KG1 (cell line): ENCODE measurements around the gene ABLIM2.

Source experiments
- DNase-seq: peaks from one replicate; lab custom pipeline; 2025; lab: John Stamatoyannopoulos, UW

Gene ABLIM2

GRCh38 chr4:7978489-7978888, 180.1 kb downstream of the ABLIM2 start:
- DNase-seq: no peak

DNA sequence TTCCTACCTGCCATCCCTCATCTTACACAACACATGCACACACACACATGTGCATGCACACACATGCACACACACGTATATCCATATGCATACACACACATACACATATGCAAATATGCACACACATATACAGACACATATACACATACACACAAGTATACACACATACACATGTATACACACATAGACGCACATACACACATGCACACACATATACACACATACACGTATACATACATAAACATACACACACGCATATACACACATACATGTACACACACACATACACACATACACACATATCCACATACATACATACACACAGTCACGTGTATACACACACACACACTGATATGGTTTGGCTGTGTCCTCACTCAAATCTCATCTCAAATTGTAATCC, 182.0 kb downstream of the ABLIM2 start:
- no peak for DNase-seq

GRCh38 chr4:7976025-7976424, 182.6 kb downstream of the ABLIM2 start:
- no peak for DNase-seq

DNA sequence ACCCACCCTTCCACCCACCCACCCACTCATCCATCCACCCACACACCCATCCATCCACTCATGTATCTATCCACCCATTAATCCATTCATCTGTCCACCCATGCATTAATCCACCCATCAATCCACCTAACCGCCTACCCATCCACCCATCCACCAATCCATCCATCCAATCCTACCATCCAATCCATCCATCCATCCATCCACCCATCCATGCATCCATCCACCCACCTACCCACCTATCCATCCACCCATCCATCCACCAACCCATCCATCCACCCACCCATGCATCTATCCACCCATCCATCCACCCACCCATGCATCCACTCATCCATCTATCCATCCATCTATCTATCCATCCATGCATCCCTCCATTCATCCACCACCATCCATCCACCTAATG, 184.2 kb downstream of the ABLIM2 start:
- DNase-seq: no peak

DNA sequence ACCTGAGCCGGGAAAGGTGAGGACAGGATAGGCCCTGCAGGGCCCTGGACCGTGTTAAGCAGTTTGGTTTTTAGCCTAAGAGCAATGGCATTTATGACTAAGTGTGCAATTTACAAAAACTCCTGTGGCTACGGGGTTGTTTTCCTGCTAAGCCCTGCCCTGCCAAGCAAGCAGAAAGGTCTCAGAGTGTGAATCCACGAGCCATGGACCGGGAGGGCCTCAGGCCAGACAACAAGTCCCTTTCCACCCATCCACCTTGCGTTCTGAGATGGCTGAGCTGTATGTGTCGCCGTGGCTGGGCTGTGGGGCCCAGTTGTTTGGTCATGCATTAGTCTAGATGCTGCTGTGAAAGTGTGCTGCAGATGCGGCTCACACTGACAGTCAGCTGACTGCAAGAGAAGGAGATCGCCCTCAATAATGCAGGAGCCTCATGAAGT, 185.1 kb downstream of the ABLIM2 start:
- DNase-seq: no peak

DNA sequence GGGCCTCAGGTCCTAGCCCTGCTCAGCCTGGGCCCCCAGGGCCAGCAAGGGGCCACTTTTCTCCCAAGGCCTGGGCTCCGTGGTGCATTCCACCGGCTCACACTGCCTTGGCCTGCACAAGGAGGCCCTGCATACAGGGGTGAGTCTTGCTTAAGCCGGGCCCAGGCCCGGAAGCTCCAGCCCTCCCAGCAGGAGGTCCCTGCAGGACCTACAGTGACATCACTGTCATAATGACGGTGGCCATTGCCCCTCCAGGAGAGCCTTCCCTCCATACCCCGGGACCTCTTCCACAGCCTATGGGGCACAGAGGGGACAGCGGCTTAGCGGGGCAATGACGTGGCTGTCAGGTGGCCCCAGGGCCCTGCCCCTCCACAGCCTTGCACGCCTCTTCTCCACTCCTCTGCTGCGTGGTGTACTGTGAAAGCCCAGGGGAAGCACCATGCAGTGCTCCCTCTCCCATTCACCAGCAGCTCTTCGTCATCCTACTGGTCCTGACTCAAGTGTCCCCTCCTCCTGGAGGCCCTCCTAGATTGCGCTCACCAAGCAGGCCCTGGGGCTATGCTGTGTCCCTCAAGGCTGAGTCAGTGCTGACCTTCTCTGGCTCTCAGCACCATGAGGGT, 186.6 kb downstream of the ABLIM2 start:
- no peak for DNase-seq

- no peak for DNase-seq
These were observed 187.4 kb downstream of the ABLIM2 start for GRCh38 chr4:7971159-7971631.

- DNase-seq: no peak
These were observed 188.2 kb downstream of the ABLIM2 start for GRCh38 chr4:7970361-7970946.

DNA sequence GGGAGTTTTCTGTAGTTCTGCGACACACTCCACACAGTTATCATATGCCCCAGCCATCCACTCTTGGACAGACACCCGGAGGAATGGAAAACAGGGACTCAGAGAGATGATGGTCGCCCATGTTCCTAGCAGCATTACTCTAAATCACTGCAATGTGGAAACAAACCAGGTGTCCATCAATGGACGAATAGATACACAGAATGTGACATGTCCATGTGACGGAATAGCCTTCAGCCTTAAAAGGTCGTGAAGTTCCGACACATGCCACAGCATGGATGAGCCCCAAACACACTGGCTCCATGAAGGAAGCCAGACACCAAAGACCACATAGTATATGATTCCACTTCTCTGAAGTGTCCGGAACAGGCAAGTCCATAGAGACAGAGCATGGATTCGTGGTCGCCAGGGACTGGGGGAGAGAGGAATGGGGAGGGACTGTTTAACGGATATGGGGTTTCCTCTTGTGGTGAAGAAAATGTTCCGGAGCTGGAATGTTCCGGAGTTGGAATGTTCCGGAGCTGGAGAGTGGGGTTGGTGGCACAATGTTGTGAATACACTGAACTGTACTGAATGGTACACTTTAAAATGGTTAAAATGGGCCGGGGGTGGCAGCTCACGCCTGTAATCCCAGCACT, 190.2 kb downstream of the ABLIM2 start:
- no peak for DNase-seq

- DNase-seq: no peak
These were observed 190.9 kb downstream of the ABLIM2 start for GRCh38 chr4:7967501-7968261.

DNA sequence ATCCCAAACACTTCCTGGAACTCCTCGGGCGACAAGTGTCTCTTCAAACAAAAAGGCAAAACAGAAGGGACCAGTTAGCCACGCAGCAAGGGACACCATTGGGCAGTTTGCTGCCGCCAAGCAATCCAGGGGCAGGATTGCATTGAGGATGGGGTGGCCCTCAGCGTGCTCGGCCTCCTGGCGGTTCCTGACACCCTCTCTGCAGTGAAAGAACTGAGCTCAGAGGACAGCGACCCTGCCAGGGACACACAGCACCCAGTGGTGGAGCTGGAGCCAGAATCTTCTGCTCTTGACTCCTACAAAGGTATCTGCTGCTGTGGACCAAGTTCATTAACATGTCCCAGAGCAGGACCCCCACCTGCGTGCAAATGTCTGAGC, 191.6 kb downstream of the ABLIM2 start:
- no peak for DNase-seq

- DNase-seq: no peak
These were observed 192.1 kb downstream of the ABLIM2 start for GRCh38 chr4:7966281-7967062.

DNA sequence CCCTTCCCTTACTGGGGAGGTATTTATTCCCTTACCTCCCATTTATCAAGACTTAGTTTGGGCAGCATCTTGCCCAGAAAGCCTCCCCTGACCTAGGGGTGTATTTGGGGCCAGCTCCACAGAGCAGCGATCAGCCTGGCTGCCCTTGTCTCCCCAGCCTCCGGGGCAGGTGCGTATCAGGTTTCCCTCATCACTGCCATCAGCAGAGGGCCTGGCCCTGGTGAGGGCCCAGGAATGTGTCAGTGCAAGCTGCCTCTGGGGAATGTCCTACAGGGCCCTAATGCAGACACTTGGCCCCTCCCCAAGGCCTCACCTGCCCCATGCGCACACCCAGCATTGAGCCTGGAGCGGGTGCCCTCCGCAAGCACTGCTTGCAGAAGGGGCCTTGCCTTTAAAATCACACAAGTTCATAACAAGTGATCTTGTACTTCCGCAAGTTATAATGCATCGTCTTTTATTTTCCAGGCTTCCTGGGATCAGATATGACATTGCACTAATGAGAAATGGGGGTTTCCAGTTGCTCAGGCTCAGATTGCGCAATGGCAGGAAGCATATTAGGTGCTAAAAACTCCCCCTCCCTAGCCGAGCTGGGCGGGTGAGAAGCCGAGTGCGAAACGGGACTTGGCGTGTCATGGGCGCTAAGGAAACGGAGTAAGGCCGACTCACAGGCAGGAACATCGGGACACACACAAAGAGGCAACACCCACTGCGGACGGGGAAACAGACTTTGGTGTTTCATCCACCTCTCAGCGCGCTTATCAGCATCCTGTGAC, 193.5 kb downstream of the ABLIM2 start:
- no peak for DNase-seq

GRCh38 chr4:7964459-7964858, 194.2 kb downstream of the ABLIM2 start:
- DNase-seq: no peak

- DNase-seq: no peak
These were observed 194.9 kb downstream of the ABLIM2 start for GRCh38 chr4:7963691-7964090.

GRCh38 chr4:7962609-7963508, 195.8 kb downstream of the ABLIM2 start:
- no peak for DNase-seq

- DNase-seq: peak; percentile 33
These were observed 197.6 kb downstream of the ABLIM2 start for GRCh38 chr4:7960790-7961655.

- DNase-seq: no peak
These were observed 198.4 kb downstream of the ABLIM2 start for GRCh38 chr4:7960017-7960789.
